HG03442 (cell line): ENCODE results near the gene RXFP3.
A peak's percentile ranks its signal among the peaks of the same experiment; 100 is the strongest.
"Not testable (repeated sequence)": the region's sequence is repeated elsewhere in the genome, so short reads cannot be mapped to it uniquely, and the experiment has no call there.

Experiments used
- ATAC-seq: cut with Tn5 transposase; IDR thresholded peaks from one replicate; pipeline ENCODE4 v1.9.1; 2021; ENCODE audit warnings: mild to moderate bottlenecking, moderate library complexity; ENCODE audit not compliant: unreplicated experiment

The RXFP3 gene

GRCh38 chr5:33934176-33934575 is 2.0 kb upstream of the RXFP3 start:
- peak; percentile 26 for ATAC-seq

- no peak for ATAC-seq
Observed at GRCh38 chr5:33936004-33936380, 194 bp upstream of the RXFP3 start.

DNA sequence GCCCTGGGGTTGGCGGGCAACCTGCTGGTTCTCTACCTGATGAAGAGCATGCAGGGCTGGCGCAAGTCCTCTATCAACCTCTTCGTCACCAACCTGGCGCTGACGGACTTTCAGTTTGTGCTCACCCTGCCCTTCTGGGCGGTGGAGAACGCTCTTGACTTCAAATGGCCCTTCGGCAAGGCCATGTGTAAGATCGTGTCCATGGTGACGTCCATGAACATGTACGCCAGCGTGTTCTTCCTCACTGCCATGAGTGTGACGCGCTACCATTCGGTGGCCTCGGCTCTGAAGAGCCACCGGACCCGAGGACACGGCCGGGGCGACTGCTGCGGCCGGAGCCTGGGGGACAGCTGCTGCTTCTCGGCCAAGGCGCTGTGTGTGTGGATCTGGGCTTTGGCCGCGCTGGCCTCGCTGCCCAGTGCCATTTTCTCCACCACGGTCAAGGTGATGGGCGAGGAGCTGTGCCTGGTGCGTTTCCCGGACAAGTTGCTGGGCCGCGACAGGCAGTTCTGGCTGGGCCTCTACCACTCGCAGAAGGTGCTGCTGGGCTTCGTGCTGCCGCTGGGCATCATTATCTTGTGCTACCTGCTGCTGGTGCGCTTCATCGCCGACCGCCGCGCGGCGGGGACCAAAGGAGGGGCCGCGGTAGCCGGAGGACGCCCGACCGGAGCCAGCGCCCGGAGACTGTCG is 976 bp downstream of the RXFP3 start:
- ATAC-seq = no peak

- no peak for ATAC-seq
Observed at GRCh38 chr5:33937707-33938506, 1.7 kb downstream of the RXFP3 start.

GRCh38 chr5:33938507-33938796 is 2.3 kb downstream of the RXFP3 start:
- no peak for ATAC-seq

DNA sequence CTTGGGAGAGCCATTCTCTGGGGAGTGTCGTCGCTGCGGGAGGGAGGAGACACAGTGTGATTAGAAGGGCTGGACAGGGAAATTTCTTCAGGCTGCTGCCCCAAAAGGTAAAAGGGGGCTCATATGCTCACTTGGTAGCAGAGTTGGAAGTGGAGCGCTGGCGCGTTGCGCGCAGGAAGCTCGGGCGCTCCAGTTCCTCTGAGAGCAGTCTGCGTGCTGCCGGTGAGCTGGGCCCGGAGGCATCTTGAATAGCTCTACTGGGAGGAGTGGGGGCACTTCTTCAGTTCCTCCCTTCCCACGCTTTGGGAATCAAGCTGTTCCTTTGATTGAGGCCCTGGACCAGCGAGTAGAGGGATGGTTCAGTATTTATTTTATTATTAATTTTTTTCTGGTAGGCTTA is 2.7 kb downstream of the RXFP3 start:
- ATAC-seq = no peak

- no peak for ATAC-seq
Observed at GRCh38 chr5:33939556-33940262, 3.5 kb downstream of the RXFP3 start.

- no peak for ATAC-seq
Observed at GRCh38 chr5:33941090-33941489, 4.9 kb downstream of the RXFP3 start.

- no peak for ATAC-seq
Observed at GRCh38 chr5:33944543-33945132, 8.5 kb downstream of the RXFP3 start.

GRCh38 chr5:33952175-33952574 is 16.0 kb downstream of the RXFP3 start:
- ATAC-seq = not testable (repeated sequence)

- no peak for ATAC-seq
Observed at GRCh38 chr5:33957577-33958150, 21.5 kb downstream of the RXFP3 start.

- ATAC-seq = no peak
Observed at GRCh38 chr5:33958176-33958575, 22.0 kb downstream of the RXFP3 start.

- no peak for ATAC-seq
Observed at GRCh38 chr5:33964132-33964700, 28.0 kb downstream of the RXFP3 start.

DNA sequence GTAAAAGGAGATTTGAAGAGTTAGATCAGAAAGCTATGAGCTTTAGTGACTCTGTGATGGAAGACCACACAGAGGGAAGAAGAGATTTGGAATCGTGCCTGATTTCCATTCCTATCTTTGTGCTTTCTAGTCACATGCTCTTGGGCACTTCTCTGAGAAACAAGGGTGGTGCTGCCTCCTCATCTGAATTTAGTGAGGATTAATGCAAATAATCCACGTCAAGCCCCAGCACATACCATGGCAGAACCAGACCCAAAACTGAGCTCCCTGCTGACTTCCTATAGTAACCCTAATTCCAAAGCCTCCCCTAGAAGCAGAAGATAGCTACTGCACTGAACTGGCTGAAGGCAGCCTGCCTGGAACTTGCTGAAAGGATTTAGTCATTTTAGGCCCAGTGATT is 30.6 kb downstream of the RXFP3 start:
- no peak for ATAC-seq

DNA sequence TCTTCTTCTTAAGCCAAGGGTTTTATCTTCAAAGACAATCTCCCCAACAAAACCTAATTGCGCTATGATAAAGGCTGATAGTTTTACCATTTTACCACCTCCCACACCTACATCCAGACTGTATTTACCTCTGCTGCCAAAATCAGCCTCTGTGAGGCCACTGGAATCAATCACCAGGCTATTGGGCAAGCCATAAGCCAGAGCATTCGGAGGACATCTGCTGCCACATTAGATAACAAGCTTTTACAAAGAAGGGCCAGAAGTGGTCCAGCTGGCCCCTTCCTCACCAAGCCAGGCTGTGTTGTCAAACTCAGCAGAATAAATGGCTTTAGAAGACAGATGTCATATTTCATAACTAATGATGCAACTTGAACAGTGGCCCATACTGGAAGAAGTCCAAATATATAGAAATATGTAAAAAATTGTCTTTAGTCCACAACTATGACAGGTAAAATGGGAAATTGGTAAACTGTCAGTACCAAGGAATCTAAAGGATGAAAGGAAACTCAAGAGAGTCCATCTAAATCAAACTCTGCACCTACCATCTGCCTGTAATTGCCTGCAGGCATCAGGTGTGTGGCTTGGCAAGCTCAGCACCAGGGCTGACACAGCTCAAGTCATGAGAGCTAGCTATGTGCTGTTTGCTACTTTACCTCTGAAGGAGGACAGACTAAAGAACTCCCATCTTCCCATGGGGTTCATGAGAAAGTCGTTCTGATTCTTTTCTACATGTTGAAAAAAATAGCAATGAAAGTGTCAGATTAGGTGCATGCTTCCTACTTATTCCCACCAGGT is 32.2 kb downstream of the RXFP3 start:
- ATAC-seq = no peak

DNA sequence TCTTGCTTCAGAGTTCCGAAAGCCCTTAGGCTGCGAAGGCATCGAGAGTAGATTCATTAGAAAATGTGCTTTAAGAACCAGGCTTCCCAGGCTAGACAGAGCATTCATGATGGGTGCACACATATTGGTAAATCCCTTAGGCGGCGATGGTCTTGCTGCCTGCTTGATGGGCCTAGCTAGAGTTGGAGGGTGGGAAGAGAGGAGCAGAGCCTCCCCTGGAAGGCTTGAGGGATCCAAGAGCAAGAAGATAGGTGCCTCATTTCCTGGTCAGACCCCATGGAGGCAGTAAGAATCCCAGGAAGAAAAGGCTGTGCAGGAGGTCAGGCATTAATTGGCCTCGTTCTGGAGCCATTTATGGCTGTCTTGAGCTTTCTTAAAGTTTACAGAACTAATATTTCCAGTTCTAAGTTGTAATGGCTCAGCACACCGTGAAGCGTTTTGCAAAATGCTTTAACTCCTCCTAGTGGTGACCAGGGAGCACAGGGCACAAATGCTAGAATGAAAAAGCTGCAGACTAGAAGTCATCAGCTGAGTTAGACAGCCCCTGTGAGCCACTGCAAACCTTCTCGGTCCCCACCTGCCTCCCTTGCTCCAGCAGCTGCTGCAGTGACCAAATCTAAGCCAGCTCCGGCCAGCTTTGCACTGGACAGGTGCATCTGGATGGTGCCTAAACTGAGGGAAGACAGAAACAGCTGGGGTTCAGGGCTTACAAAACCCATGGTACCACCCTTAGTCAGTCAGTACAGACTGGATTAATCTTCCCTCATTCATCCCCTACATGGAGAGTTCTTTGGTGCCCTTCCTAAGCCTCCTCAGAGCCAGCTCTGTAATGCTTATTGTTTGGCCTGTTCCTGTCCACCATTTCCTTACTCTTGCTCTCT is 33.6 kb downstream of the RXFP3 start:
- ATAC-seq = peak; percentile 77

GRCh38 chr5:33973271-33973670 is 37.1 kb downstream of the RXFP3 start:
- peak; percentile 63 for ATAC-seq

DNA sequence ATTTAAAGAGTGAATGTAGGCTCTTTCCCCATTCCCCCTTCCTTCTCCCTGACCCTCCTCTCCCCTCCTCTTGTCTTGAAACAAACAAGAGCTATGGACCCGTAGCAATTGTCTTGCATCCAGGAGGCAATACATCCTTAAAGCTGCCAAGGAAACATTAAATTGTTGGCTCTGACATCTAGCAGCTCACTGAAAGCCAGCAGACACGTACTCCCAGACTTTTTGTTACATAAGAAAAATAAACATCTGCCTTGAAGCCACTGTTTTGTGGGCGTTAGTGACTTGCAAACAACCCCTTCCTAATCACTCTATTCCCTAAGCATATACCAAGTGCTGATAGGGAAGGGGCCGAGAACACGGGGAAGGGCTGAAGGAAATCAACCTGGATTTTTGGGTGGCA is 39.7 kb downstream of the RXFP3 start:
- no peak for ATAC-seq

- no peak for ATAC-seq
Observed at GRCh38 chr5:33976307-33976706, 40.1 kb downstream of the RXFP3 start.
